Measurements from ENCODE around the gene CD83. TPM values are rescaled to one million over a fixed set of nuclear protein-coding genes. Genes with fewer than 3 reads are reported as not detected.
A peak's percentile ranks its signal among the peaks of the same experiment; 100 is the strongest.

Gene CD83
- total and polyA plus RNA-seq, 8 donors = 0.29 to 9.3 (median 3.0) TPM; not detected in 2

- Histone ChIP-seq H3K36me3 (no peaks in the 10 kb centered on the region), H3K27me3 (no peaks in the 10 kb centered on the region), H3K4me3 (no peak overlapping the region), H3K27ac (no peak overlapping the region), H3K4me1 (peaks cover 0 to 6% (median 1%) of the 10 kb centered on the region in 4 donors), H3K9me3 (no peaks in the 10 kb centered on the region)
- TF ChIP-seq EP300 (IDR thresholded peaks at IDR 0.05) (no peak), POLR2AphosphoS5 (IDR thresholded peaks at IDR 0.05) (no peak), POLR2A (IDR thresholded peaks at IDR 0.05) (no peak)
- TF ChIP-seq, protein P1, sequence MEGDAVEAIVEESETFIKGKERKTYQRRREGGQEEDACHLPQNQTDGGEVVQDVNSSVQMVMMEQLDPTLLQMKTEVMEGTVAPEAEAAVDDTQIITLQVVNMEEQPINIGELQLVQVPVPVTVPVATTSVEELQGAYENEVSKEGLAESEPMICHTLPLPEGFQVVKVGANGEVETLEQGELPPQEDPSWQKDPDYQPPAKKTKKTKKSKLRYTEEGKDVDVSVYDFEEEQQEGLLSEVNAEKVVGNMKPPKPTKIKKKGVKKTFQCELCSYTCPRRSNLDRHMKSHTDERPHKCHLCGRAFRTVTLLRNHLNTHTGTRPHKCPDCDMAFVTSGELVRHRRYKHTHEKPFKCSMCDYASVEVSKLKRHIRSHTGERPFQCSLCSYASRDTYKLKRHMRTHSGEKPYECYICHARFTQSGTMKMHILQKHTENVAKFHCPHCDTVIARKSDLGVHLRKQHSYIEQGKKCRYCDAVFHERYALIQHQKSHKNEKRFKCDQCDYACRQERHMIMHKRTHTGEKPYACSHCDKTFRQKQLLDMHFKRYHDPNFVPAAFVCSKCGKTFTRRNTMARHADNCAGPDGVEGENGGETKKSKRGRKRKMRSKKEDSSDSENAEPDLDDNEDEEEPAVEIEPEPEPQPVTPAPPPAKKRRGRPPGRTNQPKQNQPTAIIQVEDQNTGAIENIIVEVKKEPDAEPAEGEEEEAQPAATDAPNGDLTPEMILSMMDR (IDR thresholded peaks at IDR 0.05) = no peak
- WGBS, 5 donors = 70 to 84% (median 72%) methylated on average over 5 of the region's 5 CpGs
- intact Hi-C loops (cut with DNase I; ENCODE audit: low total_unique reads) = no loop called here
- no peak for DNase-seq
Measured at GRCh38 chr6:14081126-14081525, 36.4 kb upstream of the CD83 start.

DNA sequence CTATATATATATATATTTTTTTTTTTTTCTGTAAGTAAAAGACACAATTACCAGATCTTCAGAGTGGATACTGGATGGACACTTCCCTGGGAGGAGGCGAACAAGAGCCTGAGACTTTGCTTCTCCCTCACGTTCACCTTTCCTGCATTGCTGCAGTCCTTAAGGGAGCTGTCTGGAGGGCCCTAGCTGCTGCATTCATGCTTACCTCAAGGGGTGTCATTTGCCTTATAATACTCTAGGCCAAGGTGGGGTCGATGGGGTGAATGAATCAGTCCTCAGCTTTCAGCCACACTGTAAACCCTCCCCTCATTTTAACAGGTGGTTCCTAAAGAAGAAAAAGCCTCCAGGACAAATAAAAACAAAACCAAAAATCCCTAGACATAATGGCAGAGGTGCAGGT, 34.8 kb upstream of the CD83 start:
- Histone ChIP-seq H3K4me3 (no peak overlapping the region), H3K27me3 (no peaks in the 10 kb centered on the region), H3K9me3 (no peaks in the 10 kb centered on the region), H3K36me3 (no peaks in the 10 kb centered on the region), H3K4me1 (peaks cover 0 to 6% (median 1%) of the 10 kb centered on the region in 4 donors), H3K27ac (no peak overlapping the region)
- intact Hi-C loops (cut with DNase I; ENCODE audit: low total_unique reads) = no loop called here
- DNase-seq = no peak
- TF ChIP-seq POLR2AphosphoS5 (IDR thresholded peaks at IDR 0.05) = no peak
- TF ChIP-seq EP300 (IDR thresholded peaks at IDR 0.05) = no peak
- TF ChIP-seq, protein P1 (IDR thresholded peaks at IDR 0.05) = no peak
- TF ChIP-seq POLR2A (IDR thresholded peaks at IDR 0.05) = no peak
- WGBS, 5 donors = 62 to 78% (median 66%) methylated on average over 3 of the region's 3 CpGs

DNA sequence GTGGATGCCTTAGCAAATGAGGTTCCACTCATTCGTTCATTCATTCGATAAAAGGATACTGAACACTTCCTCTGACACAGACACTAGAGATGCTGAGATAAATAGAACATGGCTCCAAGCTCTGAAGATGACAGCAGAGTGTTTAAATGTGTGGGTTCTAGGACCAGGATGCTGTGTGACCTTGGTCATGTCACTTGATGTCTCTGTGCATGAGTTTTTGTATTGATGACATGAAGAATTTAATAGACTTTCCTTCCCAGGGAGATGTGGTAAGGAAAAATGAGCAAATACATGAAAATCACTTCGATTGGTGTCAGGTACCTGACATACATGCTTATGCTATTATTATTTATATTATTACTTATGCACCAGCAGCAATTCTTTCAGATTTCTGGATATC, 34.3 kb upstream of the CD83 start:
- 82 to 93% (median 89%) methylated on average over 3 of the region's 3 CpGs for WGBS, 5 donors
- intact Hi-C loops (cut with DNase I; ENCODE audit: low total_unique reads) = no loop called here
- H3K27me3 ChIP-seq = no peaks in the 10 kb centered on the region

DNA sequence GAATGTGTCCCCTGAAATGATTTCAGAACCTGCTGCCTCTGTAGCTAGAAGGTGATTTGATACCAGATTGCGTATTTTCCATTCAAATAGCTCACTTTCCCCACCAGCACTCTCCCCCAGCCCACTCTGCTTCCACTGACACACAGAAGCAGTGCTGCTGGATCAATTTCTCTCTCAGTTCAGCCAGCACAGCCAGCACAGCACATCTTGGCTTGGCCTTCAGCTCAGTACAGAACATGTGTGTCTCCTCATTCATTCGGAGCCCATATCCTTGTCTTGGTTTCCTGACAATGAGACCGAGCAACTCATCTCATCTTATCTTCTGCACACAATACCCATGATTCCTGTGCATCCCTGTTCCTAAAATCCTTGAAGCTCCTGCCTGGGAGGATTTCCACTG, 33.8 kb upstream of the CD83 start:
- Histone ChIP-seq H3K27ac (no peak overlapping the region), H3K9me3 (no peaks in the 10 kb centered on the region), H3K4me1 (peaks cover 0 to 6% (median 1%) of the 10 kb centered on the region in 4 donors), H3K36me3 (no peaks in the 10 kb centered on the region), H3K4me3 (no peak overlapping the region), H3K27me3 (no peaks in the 10 kb centered on the region)
- peak in 1 of 2 donors; percentile 24 for DNase-seq
- WGBS, 5 donors = 60 to 79% (median 74%) methylated on average over 3 of the region's 3 CpGs
- TF ChIP-seq POLR2A (IDR thresholded peaks at IDR 0.05) (no peak), EP300 (IDR thresholded peaks at IDR 0.05) (no peak), POLR2AphosphoS5 (IDR thresholded peaks at IDR 0.05) (no peak)
- TF ChIP-seq, protein P1 (IDR thresholded peaks at IDR 0.05) = no peak
- intact Hi-C loops (cut with DNase I; ENCODE audit: low total_unique reads) = no loop called here

More for the DNA sequence above, 34.3 kb upstream of the CD83 start:
- no peak for DNase-seq
- Histone ChIP-seq H3K27ac (no peak overlapping the region), H3K4me3 (no peak overlapping the region), H3K9me3 (no peaks in the 10 kb centered on the region), H3K4me1 (peaks cover 0 to 6% (median 1%) of the 10 kb centered on the region in 4 donors), H3K36me3 (no peaks in the 10 kb centered on the region)
- TF ChIP-seq POLR2AphosphoS5 (IDR thresholded peaks at IDR 0.05) = no peak
- no peak for TF ChIP-seq POLR2A (IDR thresholded peaks at IDR 0.05)
- TF ChIP-seq EP300 (IDR thresholded peaks at IDR 0.05) = no peak
- TF ChIP-seq, protein P1 (IDR thresholded peaks at IDR 0.05) = no peak

All from stomach (tissue), 9 donors.